Liver (tissue), 3 donors: ENCODE results near the gene TSPAN32.

Experiments
- EGR1 ChIP-seq, 2 donors: IDR thresholded peaks; 2 replicates each; pipeline ENCODE4 v1.6.1; 2016 to 2018; ENCODE audit warnings: antibody characterized with exemption in 2 of 2, low read depth in 2 of 2
- FOXA1 ChIP-seq: IDR thresholded peaks from 2 replicates; pipeline ENCODE4 v1.6.1; 2016; ENCODE audit warnings: antibody characterized with exemption
- GABPA ChIP-seq, 2 donors: IDR thresholded peaks in 1 of 2; conservative IDR thresholded peaks in 1 of 2; 2 replicates each; pipeline ENCODE4 v1.6.1; 2016; ENCODE audit warnings: antibody characterized with exemption in 2 of 2, mild to moderate bottlenecking in 1 of 2, moderate library complexity in 1 of 2
- HNF4G ChIP-seq: IDR thresholded peaks from 2 replicates; pipeline ENCODE4 v1.6.1; 2016; ENCODE audit warnings: antibody characterized with exemption
- JUND ChIP-seq, 2 donors: IDR thresholded peaks; 2 replicates each; pipeline ENCODE4 v1.6.1; 2016; ENCODE audit warnings: antibody characterized with exemption in 2 of 2
- NR2F2 ChIP-seq: IDR thresholded peaks from 2 replicates; pipeline ENCODE4 v1.6.1; 2016; ENCODE audit warnings: antibody characterized with exemption
- RAD21 ChIP-seq, 2 donors: IDR thresholded peaks; 2 replicates each; pipeline ENCODE4 v1.6.1; 2016; ENCODE audit warnings: antibody characterized with exemption in 2 of 2, mild to moderate bottlenecking in 2 of 2
- SP1 ChIP-seq: IDR thresholded peaks from 2 replicates; pipeline ENCODE4 v1.6.1; 2018; ENCODE audit warnings: antibody characterized with exemption, mild to moderate bottlenecking
- TAF1 ChIP-seq: conservative IDR thresholded peaks from 2 replicates; pipeline ENCODE4 v1.6.1; 2016; ENCODE audit warnings: antibody characterized with exemption, mild to moderate bottlenecking
- YY1 ChIP-seq: IDR thresholded peaks from 2 replicates; pipeline ENCODE4 v1.6.1; 2016; ENCODE audit warnings: antibody characterized with exemption, mild to moderate bottlenecking
- TF ChIP-seq, protein P1 (sequence below): fragments of 150-350 bp; IDR thresholded peaks from 2 replicates; pipeline ENCODE4 v1.5.1; 2017; ENCODE audit warnings: improper control_type of control experiment, low read depth, low read length; ENCODE audit not compliant: missing input control
- TF ChIP-seq, protein P2 (sequence below): IDR thresholded peaks from 2 replicates; pipeline ENCODE4 v1.6.1; 2016; ENCODE audit warnings: antibody characterized with exemption, mild to moderate bottlenecking
- TF ChIP-seq, protein P3 (sequence below): IDR thresholded peaks from 2 replicates; pipeline ENCODE4 v1.6.1; 2016; ENCODE audit warnings: antibody characterized with exemption
- TF ChIP-seq, protein P4 (sequence below): IDR thresholded peaks from 2 replicates; pipeline ENCODE4 v1.6.1; 2016; ENCODE audit warnings: antibody characterized with exemption
- donor health status: healthy.
- donor health status: healthy.

DNA sequence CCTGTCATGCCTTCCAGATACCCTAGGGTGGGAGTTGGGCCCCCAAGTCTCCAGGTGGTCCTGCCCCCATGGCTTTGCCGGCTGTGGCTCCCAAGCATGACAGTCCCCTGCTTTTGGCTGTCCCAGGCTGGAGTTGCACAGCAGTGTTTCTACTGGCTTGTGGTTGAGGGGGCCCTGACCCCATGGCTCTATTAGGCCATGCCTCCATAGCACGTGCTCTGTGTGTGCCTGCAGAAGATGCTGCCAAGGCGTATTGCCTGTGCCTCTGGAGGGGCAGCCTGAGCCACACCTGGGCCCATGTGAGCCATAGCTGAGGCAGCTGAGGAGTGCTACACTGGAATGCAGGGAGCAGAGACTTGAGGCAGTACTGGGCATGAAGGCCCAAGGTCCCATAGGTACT, 49.9 kb downstream of the TSPAN32 start:
- TF ChIP-seq, protein P1, sequence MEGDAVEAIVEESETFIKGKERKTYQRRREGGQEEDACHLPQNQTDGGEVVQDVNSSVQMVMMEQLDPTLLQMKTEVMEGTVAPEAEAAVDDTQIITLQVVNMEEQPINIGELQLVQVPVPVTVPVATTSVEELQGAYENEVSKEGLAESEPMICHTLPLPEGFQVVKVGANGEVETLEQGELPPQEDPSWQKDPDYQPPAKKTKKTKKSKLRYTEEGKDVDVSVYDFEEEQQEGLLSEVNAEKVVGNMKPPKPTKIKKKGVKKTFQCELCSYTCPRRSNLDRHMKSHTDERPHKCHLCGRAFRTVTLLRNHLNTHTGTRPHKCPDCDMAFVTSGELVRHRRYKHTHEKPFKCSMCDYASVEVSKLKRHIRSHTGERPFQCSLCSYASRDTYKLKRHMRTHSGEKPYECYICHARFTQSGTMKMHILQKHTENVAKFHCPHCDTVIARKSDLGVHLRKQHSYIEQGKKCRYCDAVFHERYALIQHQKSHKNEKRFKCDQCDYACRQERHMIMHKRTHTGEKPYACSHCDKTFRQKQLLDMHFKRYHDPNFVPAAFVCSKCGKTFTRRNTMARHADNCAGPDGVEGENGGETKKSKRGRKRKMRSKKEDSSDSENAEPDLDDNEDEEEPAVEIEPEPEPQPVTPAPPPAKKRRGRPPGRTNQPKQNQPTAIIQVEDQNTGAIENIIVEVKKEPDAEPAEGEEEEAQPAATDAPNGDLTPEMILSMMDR: no peak
- TF ChIP-seq HNF4G (no peak), SP1 (no peak), JUND (IDR thresholded peaks at IDR 0.05) (no peak), FOXA1 (no peak), TAF1 (no peak), GABPA (IDR thresholded peaks at IDR 0.05 in 1 of 2, conservative IDR thresholded peaks at IDR 0.05 in 1 of 2) (no peak), YY1 (no peak), NR2F2 (no peak), EGR1 (IDR thresholded peaks at IDR 0.05; ENCODE audit: low read depth in 2 of 2) (no peak), RAD21 (IDR thresholded peaks at IDR 0.05) (no peak)
- TF ChIP-seq, protein P2, sequence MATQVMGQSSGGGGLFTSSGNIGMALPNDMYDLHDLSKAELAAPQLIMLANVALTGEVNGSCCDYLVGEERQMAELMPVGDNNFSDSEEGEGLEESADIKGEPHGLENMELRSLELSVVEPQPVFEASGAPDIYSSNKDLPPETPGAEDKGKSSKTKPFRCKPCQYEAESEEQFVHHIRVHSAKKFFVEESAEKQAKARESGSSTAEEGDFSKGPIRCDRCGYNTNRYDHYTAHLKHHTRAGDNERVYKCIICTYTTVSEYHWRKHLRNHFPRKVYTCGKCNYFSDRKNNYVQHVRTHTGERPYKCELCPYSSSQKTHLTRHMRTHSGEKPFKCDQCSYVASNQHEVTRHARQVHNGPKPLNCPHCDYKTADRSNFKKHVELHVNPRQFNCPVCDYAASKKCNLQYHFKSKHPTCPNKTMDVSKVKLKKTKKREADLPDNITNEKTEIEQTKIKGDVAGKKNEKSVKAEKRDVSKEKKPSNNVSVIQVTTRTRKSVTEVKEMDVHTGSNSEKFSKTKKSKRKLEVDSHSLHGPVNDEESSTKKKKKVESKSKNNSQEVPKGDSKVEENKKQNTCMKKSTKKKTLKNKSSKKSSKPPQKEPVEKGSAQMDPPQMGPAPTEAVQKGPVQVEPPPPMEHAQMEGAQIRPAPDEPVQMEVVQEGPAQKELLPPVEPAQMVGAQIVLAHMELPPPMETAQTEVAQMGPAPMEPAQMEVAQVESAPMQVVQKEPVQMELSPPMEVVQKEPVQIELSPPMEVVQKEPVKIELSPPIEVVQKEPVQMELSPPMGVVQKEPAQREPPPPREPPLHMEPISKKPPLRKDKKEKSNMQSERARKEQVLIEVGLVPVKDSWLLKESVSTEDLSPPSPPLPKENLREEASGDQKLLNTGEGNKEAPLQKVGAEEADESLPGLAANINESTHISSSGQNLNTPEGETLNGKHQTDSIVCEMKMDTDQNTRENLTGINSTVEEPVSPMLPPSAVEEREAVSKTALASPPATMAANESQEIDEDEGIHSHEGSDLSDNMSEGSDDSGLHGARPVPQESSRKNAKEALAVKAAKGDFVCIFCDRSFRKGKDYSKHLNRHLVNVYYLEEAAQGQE: no peak
- TF ChIP-seq, protein P3, sequence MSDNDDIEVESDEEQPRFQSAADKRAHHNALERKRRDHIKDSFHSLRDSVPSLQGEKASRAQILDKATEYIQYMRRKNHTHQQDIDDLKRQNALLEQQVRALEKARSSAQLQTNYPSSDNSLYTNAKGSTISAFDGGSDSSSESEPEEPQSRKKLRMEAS: no peak
- TF ChIP-seq, protein P4, sequence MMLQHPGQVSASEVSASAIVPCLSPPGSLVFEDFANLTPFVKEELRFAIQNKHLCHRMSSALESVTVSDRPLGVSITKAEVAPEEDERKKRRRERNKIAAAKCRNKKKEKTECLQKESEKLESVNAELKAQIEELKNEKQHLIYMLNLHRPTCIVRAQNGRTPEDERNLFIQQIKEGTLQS: no peak
